GM12878 (cell line): ENCODE data around the gene MTHFD1L. TPM values are rescaled to one million over a fixed set of nuclear protein-coding genes. Genes with fewer than 3 reads are reported as not detected.

Experiments
- BHLHE40 ChIP-seq, 2 experiments: fragments of 450-650 bp in 1 of 2; IDR thresholded peaks; 2 replicates each; pipeline ENCODE4 v1.6.1; 2011 to 2017; ENCODE audit warnings: low read depth in 2 of 2, borderline replicate concordance in 1 of 2, improper control_type of control experiment in 1 of 2, low read length in 1 of 2, mild to moderate bottlenecking in 1 of 2
- RCOR1 ChIP-seq: conservative IDR thresholded peaks from 2 replicates; pipeline ENCODE4 v1.6.1; 2012; ENCODE audit warnings: low read depth, low read length, improper control_type of control experiment
- SPI1 ChIP-seq: IDR thresholded peaks from 2 replicates; pipeline ENCODE4 v1.6.1; 2011; ENCODE audit warnings: low read depth, mild to moderate bottlenecking, low read length, moderate library complexity, borderline replicate concordance; ENCODE audit not compliant: insufficient read depth
- STAT3 ChIP-seq: IDR thresholded peaks from 2 replicates; pipeline ENCODE4 v1.6.1; 2011; ENCODE audit warnings: low read depth, low read length, improper control_type of control experiment
- WRNIP1 ChIP-seq: IDR thresholded peaks from 2 replicates; pipeline ENCODE4 v1.6.1; 2011; ENCODE audit warnings: low read depth, low read length, improper control_type of control experiment, borderline replicate concordance
- ZBED1 ChIP-seq: IDR thresholded peaks from 2 replicates; pipeline ENCODE4 v1.6.1; 2016; ENCODE audit warnings: borderline replicate concordance
- ZNF274 ChIP-seq: IDR thresholded peaks from one replicate; pipeline ENCODE4 v1.8.0; 2011; ENCODE audit not compliant: insufficient read length, insufficient read depth
- polyA plus RNA-seq, 11 experiments: library from polyadenylated mRNA; depleted of rRNA in 4 of 11; unstranded in 6 of 11; stranded (reverse) in 5 of 11; fragments of >200 nt; fragmentation: Nextera tagmentation in 4 of 11; fragmentation: Illumina TruSeq in 1 of 11; extraction: Ambion mirVana in 4 of 11; extraction: Trizol in 1 of 11; gene quantifications; 1 replicate in 1 of 11; 2 replicates in 10 of 11; pipeline versions ENCODE4 v1.2.1 to v1.2.3, GENCODE V29; 2011 to 2016; ENCODE audit warnings: inconsistent platforms in 2 of 11, missing spikeins in 2 of 11, low read depth in 1 of 11
- total RNA-seq, 4 experiments: library from RNA; depleted of rRNA in 3 of 4; stranded (reverse); fragments of >200 nt in 3 of 4; fragmentation: Illumina TruSeq in 1 of 4; extraction: Trizol in 1 of 4; gene quantifications; 2 replicates each; pipeline versions ENCODE4 v1.2.1 to v1.2.3, GENCODE V29; 2013 to 2021
- TF ChIP-seq, protein P1 (sequence below): IDR thresholded peaks from 2 replicates; pipeline ENCODE4 v1.6.1; 2012; ENCODE audit warnings: low read length, inconsistent platforms
- TF ChIP-seq, protein P2 (sequence below): fragments of 450-650 bp; formaldehyde crosslinking; IDR thresholded peaks from 2 replicates; pipeline ENCODE4 v1.5.0; 2022; ENCODE audit warnings: mild to moderate bottlenecking, missing genetic modification characterization
- TF ChIP-seq, protein P3 (sequence below): fragments of 150-350 bp; IDR thresholded peaks from 2 replicates; pipeline ENCODE4 v1.6.1; 2014; ENCODE audit warnings: mild to moderate bottlenecking, low read depth, low read length
- TF ChIP-seq, protein P4 (sequence below): IDR thresholded peaks from 2 replicates; pipeline ENCODE4 v1.6.1; 2011; ENCODE audit warnings: borderline replicate concordance, low read depth, mild to moderate bottlenecking, moderate library complexity, mixed read lengths, low read length; ENCODE audit not compliant: insufficient read depth; ENCODE audit errors: extremely low read length

The MTHFD1L gene
- total and polyA plus RNA-seq, 10 of the 15 experiments (the other 5 are each of a cell fraction or from before 2014, with no cell fraction given) = 11.7 to 75.5 (median 28.8) TPM

DNA sequence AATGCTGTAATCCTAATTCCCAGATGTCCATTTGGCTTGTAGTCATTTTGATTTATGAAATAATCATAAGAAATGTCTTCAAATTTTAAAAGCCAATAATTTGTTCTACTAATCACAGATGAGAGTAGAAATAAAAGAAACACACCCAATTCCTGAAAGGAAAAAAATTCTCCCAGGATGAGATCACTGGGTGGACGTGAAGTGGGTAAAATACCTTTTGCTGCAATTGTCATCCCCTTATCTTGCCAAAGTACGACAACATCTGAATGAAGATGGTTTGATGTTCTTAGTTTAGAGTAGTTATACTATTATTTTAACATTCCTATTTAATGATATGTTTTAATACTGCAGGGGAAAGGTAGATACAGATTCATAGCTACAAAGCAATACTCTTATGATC, 33.7 kb downstream of the MTHFD1L start (continued):
- TF ChIP-seq, protein P1, sequence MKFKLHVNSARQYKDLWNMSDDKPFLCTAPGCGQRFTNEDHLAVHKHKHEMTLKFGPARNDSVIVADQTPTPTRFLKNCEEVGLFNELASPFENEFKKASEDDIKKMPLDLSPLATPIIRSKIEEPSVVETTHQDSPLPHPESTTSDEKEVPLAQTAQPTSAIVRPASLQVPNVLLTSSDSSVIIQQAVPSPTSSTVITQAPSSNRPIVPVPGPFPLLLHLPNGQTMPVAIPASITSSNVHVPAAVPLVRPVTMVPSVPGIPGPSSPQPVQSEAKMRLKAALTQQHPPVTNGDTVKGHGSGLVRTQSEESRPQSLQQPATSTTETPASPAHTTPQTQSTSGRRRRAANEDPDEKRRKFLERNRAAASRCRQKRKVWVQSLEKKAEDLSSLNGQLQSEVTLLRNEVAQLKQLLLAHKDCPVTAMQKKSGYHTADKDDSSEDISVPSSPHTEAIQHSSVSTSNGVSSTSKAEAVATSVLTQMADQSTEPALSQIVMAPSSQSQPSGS = no peak
- TF ChIP-seq, protein P2, sequence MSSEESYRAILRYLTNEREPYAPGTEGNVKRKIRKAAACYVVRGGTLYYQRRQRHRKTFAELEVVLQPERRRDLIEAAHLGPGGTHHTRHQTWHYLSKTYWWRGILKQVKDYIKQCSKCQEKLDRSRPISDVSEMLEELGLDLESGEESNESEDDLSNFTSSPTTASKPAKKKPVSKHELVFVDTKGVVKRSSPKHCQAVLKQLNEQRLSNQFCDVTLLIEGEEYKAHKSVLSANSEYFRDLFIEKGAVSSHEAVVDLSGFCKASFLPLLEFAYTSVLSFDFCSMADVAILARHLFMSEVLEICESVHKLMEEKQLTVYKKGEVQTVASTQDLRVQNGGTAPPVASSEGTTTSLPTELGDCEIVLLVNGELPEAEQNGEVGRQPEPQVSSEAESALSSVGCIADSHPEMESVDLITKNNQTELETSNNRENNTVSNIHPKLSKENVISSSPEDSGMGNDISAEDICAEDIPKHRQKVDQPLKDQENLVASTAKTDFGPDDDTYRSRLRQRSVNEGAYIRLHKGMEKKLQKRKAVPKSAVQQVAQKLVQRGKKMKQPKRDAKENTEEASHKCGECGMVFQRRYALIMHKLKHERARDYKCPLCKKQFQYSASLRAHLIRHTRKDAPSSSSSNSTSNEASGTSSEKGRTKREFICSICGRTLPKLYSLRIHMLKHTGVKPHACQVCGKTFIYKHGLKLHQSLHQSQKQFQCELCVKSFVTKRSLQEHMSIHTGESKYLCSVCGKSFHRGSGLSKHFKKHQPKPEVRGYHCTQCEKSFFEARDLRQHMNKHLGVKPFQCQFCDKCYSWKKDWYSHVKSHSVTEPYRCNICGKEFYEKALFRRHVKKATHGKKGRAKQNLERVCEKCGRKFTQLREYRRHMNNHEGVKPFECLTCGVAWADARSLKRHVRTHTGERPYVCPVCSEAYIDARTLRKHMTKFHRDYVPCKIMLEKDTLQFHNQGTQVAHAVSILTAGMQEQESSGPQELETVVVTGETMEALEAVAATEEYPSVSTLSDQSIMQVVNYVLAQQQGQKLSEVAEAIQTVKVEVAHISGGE (CRISPR knock-in tag) = no peak
- TF ChIP-seq BHLHE40 (IDR thresholded peaks at IDR 0.05; ENCODE audit: borderline replicate concordance in 1 of 2, low read depth in 2 of 2, low read length in 1 of 2) (no peak), WRNIP1 (no peak), RCOR1 (no peak), STAT3 (no peak), SPI1 (no peak), ZNF274 (no peak), ZBED1 (no peak)
- TF ChIP-seq, protein P3, sequence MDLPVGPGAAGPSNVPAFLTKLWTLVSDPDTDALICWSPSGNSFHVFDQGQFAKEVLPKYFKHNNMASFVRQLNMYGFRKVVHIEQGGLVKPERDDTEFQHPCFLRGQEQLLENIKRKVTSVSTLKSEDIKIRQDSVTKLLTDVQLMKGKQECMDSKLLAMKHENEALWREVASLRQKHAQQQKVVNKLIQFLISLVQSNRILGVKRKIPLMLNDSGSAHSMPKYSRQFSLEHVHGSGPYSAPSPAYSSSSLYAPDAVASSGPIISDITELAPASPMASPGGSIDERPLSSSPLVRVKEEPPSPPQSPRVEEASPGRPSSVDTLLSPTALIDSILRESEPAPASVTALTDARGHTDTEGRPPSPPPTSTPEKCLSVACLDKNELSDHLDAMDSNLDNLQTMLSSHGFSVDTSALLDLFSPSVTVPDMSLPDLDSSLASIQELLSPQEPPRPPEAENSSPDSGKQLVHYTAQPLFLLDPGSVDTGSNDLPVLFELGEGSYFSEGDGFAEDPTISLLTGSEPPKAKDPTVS = no peak
- TF ChIP-seq, protein P4, sequence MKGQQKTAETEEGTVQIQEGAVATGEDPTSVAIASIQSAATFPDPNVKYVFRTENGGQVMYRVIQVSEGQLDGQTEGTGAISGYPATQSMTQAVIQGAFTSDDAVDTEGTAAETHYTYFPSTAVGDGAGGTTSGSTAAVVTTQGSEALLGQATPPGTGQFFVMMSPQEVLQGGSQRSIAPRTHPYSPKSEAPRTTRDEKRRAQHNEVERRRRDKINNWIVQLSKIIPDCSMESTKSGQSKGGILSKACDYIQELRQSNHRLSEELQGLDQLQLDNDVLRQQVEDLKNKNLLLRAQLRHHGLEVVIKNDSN = no peak
